Activated CD8-positive, alpha-beta memory T cell treated with anti-CD3 and anti-CD28 coated beads for 36 hours (primary cell): Measurements from ENCODE around the gene PSMB7. TPM values are rescaled to one million over a fixed set of nuclear protein-coding genes. Genes with fewer than 3 reads are reported as not detected.

Experiments used
- CTCF ChIA-PET: fragments of 350-600 bp; sonication (Branson Sonifier 250); formaldehyde crosslinking; loops from one replicate; lab custom pipeline; 2021; ENCODE audit warnings: antibody characterized with exemption; lab: Charles Lee
- POLR2A ChIA-PET: fragments of 350-600 bp; sonication (Branson Sonifier 250); formaldehyde crosslinking; loops from one replicate; lab custom pipeline; 2021; ENCODE audit warnings: antibody characterized with exemption; lab: Charles Lee
- total RNA-seq, 2 experiments: library from RNA; stranded (reverse); gene quantifications; one replicate each; pipeline ENCODE4 v1.2.3, GENCODE V29; 2021

PSMB7 gene
- total RNA-seq, 2 experiments from 2014 or later, result 206 to 212 TPM

GRCh38 chr9:124353166-124353768 lies 62.0 kb downstream of the PSMB7 start:
- POLR2A ChIA-PET, result no interaction called here
- CTCF ChIA-PET, result no interaction called here

- POLR2A ChIA-PET, result no interaction called here
- CTCF ChIA-PET, result no interaction called here
Observed at GRCh38 chr9:124352616-124353015, 62.6 kb downstream of the PSMB7 start.

- ChIA-PET CTCF (no interaction called here), POLR2A (no interaction called here)
Observed at GRCh38 chr9:124351672-124352468, 63.4 kb downstream of the PSMB7 start.

- ChIA-PET CTCF (interaction anchor here (0.5 to 0.7 kb wide), 2 partner anchors 676 to 762 kb away, joined by 3 read pairs; no protein-coding TSS in a partner anchor), POLR2A (no interaction called here)
Observed at GRCh38 chr9:124350494-124351263, 64.6 kb downstream of the PSMB7 start.

GRCh38 chr9:124349675-124350493 lies 65.4 kb downstream of the PSMB7 start:
- CTCF ChIA-PET, result interaction anchor here (0.5 to 0.7 kb wide), 2 partner anchors 675 to 761 kb away, joined by 3 read pairs; no protein-coding TSS in a partner anchor

GRCh38 chr9:124349267-124349666 lies 66.0 kb downstream of the PSMB7 start:
- POLR2A ChIA-PET, result no interaction called here
- CTCF ChIA-PET, result no interaction called here

More at GRCh38 chr9:124349675-124350493, 65.4 kb downstream of the PSMB7 start:
- POLR2A ChIA-PET, result no interaction called here

- ChIA-PET CTCF (no interaction called here), POLR2A (no interaction called here)
Observed at GRCh38 chr9:124348831-124349230, 66.4 kb downstream of the PSMB7 start.

GRCh38 chr9:124348363-124348762 lies 66.9 kb downstream of the PSMB7 start:
- POLR2A ChIA-PET, result no interaction called here
- CTCF ChIA-PET, result no interaction called here

- ChIA-PET POLR2A (no interaction called here), CTCF (no interaction called here)
Observed at GRCh38 chr9:124347968-124348358, 67.3 kb downstream of the PSMB7 start.

- ChIA-PET POLR2A (no interaction called here), CTCF (no interaction called here)
Observed at GRCh38 chr9:124347206-124347967, 67.9 kb downstream of the PSMB7 start.

- POLR2A ChIA-PET, result no interaction called here
Observed at GRCh38 chr9:124346347-124347163, 68.7 kb downstream of the PSMB7 start.

GRCh38 chr9:124345751-124346281 lies 69.4 kb downstream of the PSMB7 start:
- POLR2A ChIA-PET, result interaction anchor here (0.6 kb wide), 1 partner anchor 517 kb away, joined by 6 read pairs; no protein-coding TSS in a partner anchor

More at GRCh38 chr9:124346347-124347163, 68.7 kb downstream of the PSMB7 start:
- CTCF ChIA-PET, result no interaction called here

GRCh38 chr9:124345063-124345462 lies 70.2 kb downstream of the PSMB7 start:
- ChIA-PET CTCF (no interaction called here), POLR2A (no interaction called here)

More at GRCh38 chr9:124345751-124346281, 69.4 kb downstream of the PSMB7 start:
- CTCF ChIA-PET, result no interaction called here

GRCh38 chr9:124344291-124345050 lies 70.8 kb downstream of the PSMB7 start:
- ChIA-PET CTCF (no interaction called here), POLR2A (no interaction called here)

GRCh38 chr9:124343533-124344290 lies 71.5 kb downstream of the PSMB7 start:
- ChIA-PET CTCF (interaction anchor here (0.6 kb wide), 1 partner anchor 403 kb away, joined by 3 read pairs; no protein-coding TSS in a partner anchor), POLR2A (no interaction called here)
